Endothelial cell of umbilical vein (primary cell): ENCODE measurements around the gene MYZAP. TPM values are rescaled to one million over a fixed set of nuclear protein-coding genes. Genes with fewer than 3 reads are reported as not detected.

ENCODE experiments used
- BruUV-seq: library from RNA; stranded (reverse); fragments of 400-500 nt; replicated peaks from 2 replicates; lab custom pipeline; 2021; lab: Mats Ljungman, UMichigan
- CTCF ChIA-PET: fragments of 300-600, 350-600 bp; sonication (Branson Sonifier 250); formaldehyde crosslinking; loops from one replicate; lab custom pipeline; 2021; ENCODE audit warnings: antibody characterized with exemption, inconsistent platforms; lab: Charles Lee
- POLR2A ChIA-PET: fragments of 300-600, 350-600 bp; sonication (Branson Sonifier 250); formaldehyde crosslinking; loops from one replicate; lab custom pipeline; 2021; ENCODE audit warnings: antibody characterized with exemption, inconsistent platforms; lab: Charles Lee
- DNase-seq: peaks from one replicate; pipeline ENCODE4 v3.0.0-alpha.2; 2011; ENCODE audit warnings: low read depth, low spot score
- FAIRE-seq: peaks from 2 replicates; lab custom pipeline; 2011; peaks lifted over from hg19 to GRCh38; lab: Jason Lieb, UNC
- H2AFZ ChIP-seq: 2 replicates; pipeline ENCODE4 v1.6.0; 2012; ENCODE audit warnings: low read depth, low read length, control low read depth, inconsistent platforms
- H3K27ac ChIP-seq: 2 replicates; pipeline ENCODE4 v1.5.1; 2011; ENCODE audit warnings: low read depth, mild to moderate bottlenecking, control low read depth, low read length, moderate library complexity; ENCODE audit not compliant: insufficient read depth
- H3K27me3 ChIP-seq, 2 experiments: 2 replicates each; pipeline versions ENCODE4 v1.6.0 to v1.6.1; 2011; ENCODE audit warnings: low read length in 2 of 2, mixed read lengths in 1 of 2; ENCODE audit not compliant: control insufficient read depth in 2 of 2, insufficient read depth in 2 of 2
- H3K36me3 ChIP-seq, 2 experiments: 2 replicates in 1 of 2; 3 replicates in 1 of 2; pipeline ENCODE4 v1.5.1; 2011; ENCODE audit warnings: low read length in 2 of 2, mild to moderate bottlenecking in 1 of 2, moderate library complexity in 1 of 2; ENCODE audit not compliant: control insufficient read depth in 2 of 2, insufficient read depth in 2 of 2; ENCODE audit errors: extremely low read depth in 1 of 2
- H3K4me1 ChIP-seq: 3 replicates; pipeline ENCODE4 v1.5.1; 2011; ENCODE audit warnings: mild to moderate bottlenecking, low read length; ENCODE audit not compliant: control insufficient read depth, insufficient read depth; ENCODE audit errors: extremely low read depth
- H3K4me2 ChIP-seq: 2 replicates; pipeline ENCODE4 v1.6.1; 2011; ENCODE audit warnings: low read length, control low read depth, mixed read lengths; ENCODE audit not compliant: insufficient read depth
- H3K4me3 ChIP-seq, 3 experiments: fragments of 200-600 bp in 1 of 3; sonication (generic), shearing (Covaris generic) in 1 of 3; replicated peaks in 1 of 3; 2 replicates each; pipeline ENCODE4 v1.5.1; 2011 to 2016; ENCODE audit warnings: control low read depth in 3 of 3, low read length in 3 of 3, mild to moderate bottlenecking in 2 of 3, inconsistent platforms in 1 of 3, low read depth in 1 of 3, moderate library complexity in 1 of 3; ENCODE audit not compliant: insufficient read depth in 1 of 3
- H3K79me2 ChIP-seq: 2 replicates; pipeline ENCODE4 v1.6.0; 2012; ENCODE audit warnings: low read length, inconsistent platforms; ENCODE audit not compliant: control insufficient read depth, insufficient read depth
- H3K9ac ChIP-seq: replicated peaks from 2 replicates; pipeline ENCODE3; 2011; ENCODE audit warnings: low read length, control low read depth; ENCODE audit not compliant: insufficient read depth; ENCODE audit errors: extremely low read depth
- H3K9me1 ChIP-seq: replicated peaks from 3 replicates; pipeline ENCODE4 v1.6.0; 2011; ENCODE audit warnings: mild to moderate bottlenecking, low read length; ENCODE audit not compliant: control insufficient read depth, insufficient read depth; ENCODE audit errors: extremely low read depth
- H3K9me3 ChIP-seq: replicated peaks from 2 replicates; pipeline ENCODE4 v1.5.1; 2012; ENCODE audit warnings: low read length, inconsistent platforms; ENCODE audit not compliant: control insufficient read depth, insufficient read depth
- H4K20me1 ChIP-seq: replicated peaks from 2 replicates; pipeline ENCODE3; 2011; ENCODE audit warnings: mild to moderate bottlenecking, low read length; ENCODE audit not compliant: control insufficient read depth, insufficient read depth; ENCODE audit errors: extremely low read depth
- CTCF ChIP-seq, 2 donors: IDR thresholded peaks; 1 replicate in 1 of 2; 2 replicates in 1 of 2; pipeline ENCODE4 v1.5.1; 2011; ENCODE audit warnings: low read length in 2 of 2, mild to moderate bottlenecking in 2 of 2, moderate library complexity in 2 of 2, control low read depth in 1 of 2, inconsistent platforms in 1 of 2, low read depth in 1 of 2; ENCODE audit not compliant: insufficient read depth in 1 of 2; ENCODE audit errors: extremely low read depth in 1 of 2
- EZH2 ChIP-seq: IDR thresholded peaks from 2 replicates; pipeline ENCODE4 v1.6.1; 2012; ENCODE audit warnings: borderline replicate concordance, low read depth, mild to moderate bottlenecking, moderate library complexity, low read length, inconsistent platforms; ENCODE audit not compliant: severe bottlenecking
- FOS ChIP-seq: IDR thresholded peaks from 2 replicates; pipeline ENCODE4 v1.6.1; 2011; ENCODE audit warnings: mild to moderate bottlenecking, low read length, moderate library complexity, borderline replicate concordance; ENCODE audit not compliant: insufficient read depth
- GATA2 ChIP-seq: IDR thresholded peaks from 2 replicates; pipeline ENCODE4 v1.7.0; 2011; ENCODE audit warnings: low read depth, mild to moderate bottlenecking, moderate library complexity, mixed read lengths, low read length; ENCODE audit not compliant: insufficient read length, insufficient read depth
- JUN ChIP-seq: IDR thresholded peaks from 2 replicates; pipeline ENCODE4 v1.6.1; 2011; ENCODE audit warnings: borderline replicate concordance, low read depth; ENCODE audit not compliant: insufficient read length, insufficient read depth
- MAX ChIP-seq: IDR thresholded peaks from 2 replicates; pipeline ENCODE4 v1.6.1; 2011; ENCODE audit not compliant: insufficient read depth, insufficient read length
- MYC ChIP-seq: IDR thresholded peaks from one replicate; pipeline ENCODE4 v1.6.1; 2011; ENCODE audit warnings: mild to moderate bottlenecking, low read depth, low read length
- POLR2A ChIP-seq: IDR thresholded peaks from 2 replicates; pipeline ENCODE4 v1.6.1; 2012; ENCODE audit warnings: low read depth, mild to moderate bottlenecking, control low read depth, low read length
- POLR2AphosphoS5 ChIP-seq: IDR thresholded peaks from 2 replicates; pipeline ENCODE4 v1.6.1; 2012; ENCODE audit warnings: low read depth, mild to moderate bottlenecking, control low read depth, low read length, moderate library complexity; ENCODE audit not compliant: insufficient read depth
- dilution Hi-C: fragments of 300-500 bp; cut with MboI; formaldehyde crosslinking; loops from one replicate; pipeline ENCODE4 v1.15.0; 2019; ENCODE audit warnings: low sequenced_read_pairs; ENCODE audit not compliant: extremely low pct_ligation_motif_present
- intact Hi-C: fragments of 100-400 bp; cut with micrococcal nuclease; formaldehyde crosslinking; loops from one replicate; pipeline ENCODE4 v1.10.0; 2022
- polyA plus RNA-seq, 4 experiments: library from polyadenylated mRNA; depleted of rRNA in 3 of 4; stranded (reverse) in 3 of 4; unstranded in 1 of 4; fragments of >200 nt; gene quantifications; 2 replicates each; pipeline versions ENCODE4 v1.2.1 to v1.2.3, GENCODE V29; 2011 to 2012; ENCODE audit warnings: missing spikeins in 1 of 4
- total RNA-seq: library from RNA; stranded (reverse); gene quantifications from 2 replicates; pipeline ENCODE4 v1.2.3, GENCODE V29; 2021

Gene MYZAP
- total and polyA plus RNA-seq, 2 donors (not counting 3 experiments of a cell fraction or from before 2014, with no cell fraction given) = 6.3 to 8.1 TPM

- no peaks in the 10 kb centered on the region for H3K9me1 ChIP-seq
- FAIRE-seq (no peak), DNase-seq (no peak)
- H3K9me3 ChIP-seq = no peaks in the 10 kb centered on the region
- dilution Hi-C loops (no loop called here), intact Hi-C loops (no loop called here)
- ChIA-PET POLR2A (interaction anchor here (0.8 to 1.3 kb wide), 2 partner anchors 12 to 216 kb away, joined by 3 read pairs; no protein-coding TSS in a partner anchor), CTCF (interaction anchor here (0.7 to 5.8 kb wide), 10 partner anchors 9 to 625 kb away, joined by 3 to 72 read pairs (median 3); no protein-coding TSS in a partner anchor)
- H3K4me1 ChIP-seq = peaks cover 61% of the 10 kb centered on the region
- no peaks in the 10 kb centered on the region for H4K20me1 ChIP-seq
- no peaks in the 10 kb centered on the region for H3K79me2 ChIP-seq
- BruUV-seq = no TSS peak
- H3K36me3 ChIP-seq = no peaks in the 10 kb centered on the region
- TF ChIP-seq POLR2AphosphoS5 = no peak
- TF ChIP-seq EZH2 = no peak
- no peak overlapping the region for H3K4me3 ChIP-seq
- H2AFZ ChIP-seq = peak overlapping the region; percentile 4
- peak overlapping the region; percentile 94 for H3K27ac ChIP-seq
- peak overlapping the region; percentile 40 for H3K9ac ChIP-seq
- H3K27me3 ChIP-seq = no peaks in the 10 kb centered on the region
- peak overlapping the region; percentile 32 for H3K4me2 ChIP-seq
Observed at GRCh38 chr15:57554812-57555179, 36.9 kb upstream of the MYZAP start.

- peak overlapping the region; percentile 40 for H3K9ac ChIP-seq
- H3K4me2 ChIP-seq = peak overlapping the region; percentile 32
- intact Hi-C loops (no loop called here), dilution Hi-C loops (no loop called here)
- no peaks in the 10 kb centered on the region for H3K9me1 ChIP-seq
- H4K20me1 ChIP-seq = no peaks in the 10 kb centered on the region
- H3K27ac ChIP-seq = peak overlapping the region; percentile 94
- TF ChIP-seq POLR2A (no peak), FOS (peak; percentile 54), EZH2 (no peak), GATA2 (peak; percentile 76), MAX (no peak), MYC (no peak), JUN (peak; percentile 33), CTCF (IDR thresholded peaks at IDR 0.05; ENCODE audit: extremely low read depth in 1 of 2, insufficient read depth in 1 of 2, low read depth in 1 of 2, low read length in 2 of 2) (no peak), POLR2AphosphoS5 (peak; percentile 46)
- H3K4me1 ChIP-seq = peaks cover 61% of the 10 kb centered on the region
- no peaks in the 10 kb centered on the region for H3K27me3 ChIP-seq
- no peak overlapping the region for H3K4me3 ChIP-seq
- ChIA-PET POLR2A (no interaction called here), CTCF (interaction anchor here (1.5 to 5.8 kb wide), 4 partner anchors 13 to 214 kb away, joined by 3 to 72 read pairs (median 8); no protein-coding TSS in a partner anchor)
- H2AFZ ChIP-seq = no peak overlapping the region
- BruUV-seq = no TSS peak
- FAIRE-seq = peak; percentile 90
- H3K79me2 ChIP-seq = no peaks in the 10 kb centered on the region
- H3K36me3 ChIP-seq = no peaks in the 10 kb centered on the region
- H3K9me3 ChIP-seq = no peaks in the 10 kb centered on the region
- peak; percentile 74 for DNase-seq
Observed at GRCh38 chr15:57555270-57555669, 36.4 kb upstream of the MYZAP start.
